22Rv1 (cell line): ENCODE results near the gene LIN7B.
"Not testable (repeated sequence)": the region's sequence is repeated elsewhere in the genome, so short reads cannot be mapped to it uniquely, and the experiment has no call there.

Experiments
- H3K27ac ChIP-seq: fragments of 450-650 bp; 2 replicates; pipeline ENCODE4 v1.5.1; 2017
- ZFX ChIP-seq: fragments of 450-650 bp; IDR thresholded peaks from 2 replicates; pipeline ENCODE4 v1.6.1; 2017; ENCODE audit warnings: antibody characterized with exemption, borderline replicate concordance
- TF ChIP-seq, protein P1 (sequence below): fragments of 450-650 bp; IDR thresholded peaks from 2 replicates; pipeline ENCODE4 v1.5.1; 2017; ENCODE audit warnings: mild to moderate bottlenecking

The LIN7B gene

DNA sequence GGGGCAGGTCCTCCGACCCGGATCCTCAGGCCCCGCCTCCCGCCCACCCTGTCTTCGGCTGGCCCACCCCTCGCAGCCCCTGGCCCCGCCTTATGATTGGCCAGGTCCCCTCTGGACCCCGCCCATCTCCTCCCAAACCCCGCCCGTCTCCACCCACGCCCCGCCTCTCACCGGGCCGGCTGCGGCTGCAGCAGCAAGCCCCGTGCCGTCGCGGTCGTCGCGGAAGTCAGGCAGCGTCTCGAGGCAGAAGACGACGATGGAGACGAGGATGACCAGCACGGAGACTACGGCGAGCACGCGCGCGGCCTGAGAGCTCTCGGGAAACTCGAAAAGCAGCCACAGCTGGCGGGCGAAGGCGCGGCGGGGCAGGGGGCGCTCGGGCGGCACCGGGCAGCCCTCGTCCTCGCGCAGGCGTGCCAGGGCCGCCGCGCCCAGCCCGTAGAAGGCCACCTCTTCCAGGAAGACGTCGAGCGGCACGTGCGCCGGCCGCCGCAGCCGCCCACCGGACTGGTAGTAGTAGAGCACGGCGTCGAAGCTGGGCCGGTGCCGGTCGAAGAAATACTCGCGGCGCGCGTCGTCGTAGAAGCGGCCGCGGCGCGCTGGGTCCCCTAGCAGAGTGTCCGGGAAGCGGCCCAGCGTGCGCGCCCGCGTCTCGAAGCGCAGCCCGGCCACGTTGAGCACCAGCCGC, 42.2 kb upstream of the LIN7B start:
- H3K27ac ChIP-seq, result no peak overlapping the region
- no peak for TF ChIP-seq ZFX

DNA sequence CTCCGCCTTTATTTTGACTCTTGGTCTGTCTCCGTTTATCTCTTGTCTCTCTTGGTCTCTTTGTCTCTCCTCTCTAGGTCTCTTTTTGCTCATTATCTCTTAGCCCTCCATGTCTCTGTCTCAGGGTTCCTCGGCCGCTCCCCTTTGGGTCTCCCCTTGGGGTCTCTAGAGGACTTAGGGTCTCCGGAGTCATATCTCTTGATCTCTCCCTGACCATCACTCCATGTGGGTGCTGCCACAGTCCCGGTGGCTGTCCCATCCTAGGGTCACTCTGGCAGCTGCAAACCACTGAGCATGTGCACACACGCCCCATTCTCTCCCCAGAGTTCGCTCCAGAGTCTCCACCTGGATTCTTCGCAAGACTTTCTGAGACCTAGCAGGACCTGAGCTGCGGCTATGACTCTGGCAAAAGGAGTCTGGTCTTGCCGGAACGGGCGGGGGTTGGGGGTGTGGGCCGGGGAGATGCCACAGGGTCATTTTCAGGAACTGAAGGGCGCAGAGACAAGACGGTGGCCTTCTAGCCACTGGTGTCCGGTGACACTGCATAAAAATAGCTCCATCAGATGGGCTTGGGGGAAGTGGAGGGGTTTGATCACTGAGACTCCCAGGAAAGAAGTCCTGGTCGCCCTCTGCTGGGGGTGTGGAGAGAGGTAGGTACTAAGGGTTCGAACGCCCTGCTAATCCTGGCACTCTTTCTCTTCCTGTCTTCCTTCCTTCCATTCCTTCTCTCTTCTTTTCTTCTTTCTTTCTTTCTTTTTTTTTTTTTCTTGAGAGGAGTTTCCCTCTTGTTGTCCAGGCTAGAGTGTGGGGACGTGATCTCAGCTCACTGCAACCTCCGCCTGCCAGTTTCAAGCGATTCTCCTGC, 40.4 kb upstream of the LIN7B start:
- TF ChIP-seq, protein P1, sequence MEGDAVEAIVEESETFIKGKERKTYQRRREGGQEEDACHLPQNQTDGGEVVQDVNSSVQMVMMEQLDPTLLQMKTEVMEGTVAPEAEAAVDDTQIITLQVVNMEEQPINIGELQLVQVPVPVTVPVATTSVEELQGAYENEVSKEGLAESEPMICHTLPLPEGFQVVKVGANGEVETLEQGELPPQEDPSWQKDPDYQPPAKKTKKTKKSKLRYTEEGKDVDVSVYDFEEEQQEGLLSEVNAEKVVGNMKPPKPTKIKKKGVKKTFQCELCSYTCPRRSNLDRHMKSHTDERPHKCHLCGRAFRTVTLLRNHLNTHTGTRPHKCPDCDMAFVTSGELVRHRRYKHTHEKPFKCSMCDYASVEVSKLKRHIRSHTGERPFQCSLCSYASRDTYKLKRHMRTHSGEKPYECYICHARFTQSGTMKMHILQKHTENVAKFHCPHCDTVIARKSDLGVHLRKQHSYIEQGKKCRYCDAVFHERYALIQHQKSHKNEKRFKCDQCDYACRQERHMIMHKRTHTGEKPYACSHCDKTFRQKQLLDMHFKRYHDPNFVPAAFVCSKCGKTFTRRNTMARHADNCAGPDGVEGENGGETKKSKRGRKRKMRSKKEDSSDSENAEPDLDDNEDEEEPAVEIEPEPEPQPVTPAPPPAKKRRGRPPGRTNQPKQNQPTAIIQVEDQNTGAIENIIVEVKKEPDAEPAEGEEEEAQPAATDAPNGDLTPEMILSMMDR, result peak; percentile 69
- TF ChIP-seq ZFX, result no peak
- H3K27ac ChIP-seq, result no peak overlapping the region

DNA sequence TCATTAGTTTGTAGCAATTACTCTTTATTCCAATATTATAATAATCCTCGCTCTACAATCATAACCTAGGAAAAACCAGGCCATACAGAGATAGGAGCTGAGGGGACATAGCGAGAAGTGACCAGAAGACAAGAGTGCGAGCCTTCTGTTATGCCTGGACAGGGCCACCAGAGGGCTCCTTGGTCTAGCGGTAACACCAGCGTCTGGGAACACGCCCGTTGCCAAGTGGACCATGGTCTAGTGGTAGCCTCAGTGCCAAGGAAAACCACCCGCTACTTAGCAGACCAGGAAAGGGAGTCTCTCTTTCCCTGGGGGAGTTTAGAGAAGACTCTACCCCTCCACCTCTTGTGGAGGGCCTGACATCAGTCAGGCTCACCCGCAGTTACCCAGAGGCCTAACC, 39.3 kb upstream of the LIN7B start:
- not testable (repeated sequence) for H3K27ac ChIP-seq
- TF ChIP-seq, protein P1, result peak; percentile 82

DNA sequence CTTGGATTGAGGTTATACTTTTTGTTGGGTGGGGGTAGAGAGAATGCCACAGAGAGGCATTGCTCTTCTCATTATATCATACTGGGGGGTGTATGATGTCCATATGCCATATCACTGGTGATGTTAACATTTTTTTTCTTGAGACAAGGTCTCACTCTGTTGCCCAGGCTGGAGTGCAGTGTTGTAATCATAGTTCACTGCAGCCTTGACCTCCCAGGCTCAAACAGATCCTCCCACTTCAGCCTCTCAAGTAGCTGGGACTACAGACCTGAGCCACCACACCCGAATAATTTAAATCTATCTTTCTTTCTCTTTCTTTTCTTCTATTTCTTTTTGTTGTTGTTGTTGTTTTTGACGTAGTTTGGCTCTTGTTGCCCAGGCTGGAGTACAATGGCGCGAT, 33.8 kb upstream of the LIN7B start:
- TF ChIP-seq ZFX, result no peak
- TF ChIP-seq, protein P1, result no peak
- H3K27ac ChIP-seq, result no peak overlapping the region

DNA sequence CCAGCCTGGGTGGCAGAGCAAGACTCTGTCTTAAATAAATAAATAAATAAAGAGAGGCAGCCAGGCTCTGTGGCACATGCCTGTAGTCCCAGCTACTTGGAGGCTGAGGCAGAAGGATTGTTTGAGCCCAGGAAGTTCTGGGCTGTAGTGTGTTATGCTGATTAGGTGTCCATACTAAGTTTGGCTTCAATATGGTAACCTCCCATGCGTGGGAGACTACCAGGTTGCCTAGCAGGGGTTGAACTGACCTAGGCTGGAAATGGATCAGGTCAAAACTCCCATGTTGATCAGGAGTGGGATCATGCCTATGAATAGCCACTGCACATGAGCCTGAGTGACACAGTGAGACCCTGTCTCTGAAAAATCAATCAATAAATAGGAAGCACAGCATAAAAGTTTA, 32.9 kb upstream of the LIN7B start:
- no peak for TF ChIP-seq ZFX
- TF ChIP-seq, protein P1, result no peak
- no peak overlapping the region for H3K27ac ChIP-seq

DNA sequence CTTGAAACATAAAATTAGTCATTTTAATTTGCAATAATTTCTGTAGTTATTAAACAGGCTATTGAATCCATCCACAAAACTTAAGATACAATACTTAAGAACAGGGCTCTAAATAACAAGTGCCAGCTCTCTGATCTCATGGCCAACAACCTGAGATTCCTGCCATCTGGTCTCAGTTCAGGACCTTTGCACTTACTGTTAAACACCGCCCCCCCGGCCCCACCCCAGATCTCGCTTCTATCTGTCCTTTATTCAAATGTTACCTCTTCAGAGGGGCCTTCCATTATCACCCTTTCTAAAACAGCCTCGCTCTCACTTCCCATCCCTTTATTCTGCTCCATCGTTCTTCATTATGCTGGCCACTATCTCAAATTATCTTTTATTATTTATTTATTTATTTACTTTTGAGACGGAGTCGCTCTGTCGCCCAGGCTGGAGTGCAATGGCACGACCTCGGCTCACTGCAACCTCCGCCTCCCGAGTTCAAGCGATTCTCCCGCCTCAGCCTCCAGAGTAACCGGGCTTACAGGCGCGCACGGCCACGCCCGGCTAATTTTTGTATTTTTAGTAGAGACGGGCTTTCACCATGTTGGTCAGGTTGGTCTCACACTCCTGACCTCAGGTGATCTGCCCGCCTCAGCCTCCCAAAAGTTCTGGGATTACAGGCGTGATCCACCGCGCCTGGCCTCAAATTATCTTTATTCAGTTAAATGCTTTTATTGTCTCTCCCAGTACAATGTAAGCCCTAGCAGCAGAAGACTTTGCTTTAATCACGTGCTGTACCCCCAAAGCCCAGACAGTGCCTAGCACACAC, 29.8 kb upstream of the LIN7B start:
- peak overlapping the region; percentile 84 for H3K27ac ChIP-seq
- TF ChIP-seq, protein P1, result no peak
- TF ChIP-seq ZFX, result no peak

DNA sequence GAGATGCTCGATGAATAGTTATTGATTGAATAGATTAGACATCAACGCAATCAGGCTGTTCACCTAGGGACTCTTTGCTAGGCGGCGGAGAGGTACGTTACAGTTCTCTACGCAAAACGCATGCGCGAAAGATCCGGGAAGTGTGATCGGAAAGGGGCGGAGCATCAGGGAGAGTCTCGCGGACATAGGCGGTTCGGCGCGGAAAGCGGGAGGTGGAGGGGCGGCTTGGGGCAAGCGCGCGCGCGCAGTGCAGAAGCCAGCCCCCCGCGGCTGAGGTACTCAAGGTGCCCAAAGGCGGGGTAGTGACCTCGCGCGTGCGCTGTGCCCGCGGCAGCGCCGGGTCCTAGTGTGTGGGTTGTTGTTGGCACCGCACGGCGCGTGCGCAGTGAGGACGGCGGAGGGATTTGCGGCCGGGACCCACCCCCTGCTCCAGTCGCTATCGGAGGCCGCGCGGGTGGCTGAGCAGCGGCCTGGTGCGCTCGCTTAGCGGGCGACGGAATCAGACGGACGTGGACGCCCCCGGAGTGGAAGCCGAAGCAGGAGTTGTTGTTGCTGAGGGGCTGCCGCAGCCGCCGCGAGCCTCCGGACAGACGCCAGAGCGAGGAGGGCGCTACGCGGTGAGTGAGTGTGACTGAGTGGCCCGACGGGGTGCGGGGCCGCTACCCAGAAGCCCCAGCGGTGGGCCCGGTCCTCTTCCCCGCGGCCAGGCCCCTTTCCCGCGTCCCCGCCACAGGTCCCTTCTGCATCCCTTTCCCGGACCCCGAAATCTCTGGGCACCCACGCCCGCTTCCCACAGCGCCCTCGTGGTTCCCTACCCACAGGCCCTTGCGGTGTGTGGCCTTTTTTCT, 28.9 kb upstream of the LIN7B start, which contains the start of gene SNRNP70:
SNRNP70 (plus strand) TSS at position 432 of the 848 bp plus-strand sequence. CDS start 964 bp downstream, outside the sequence.
- H3K27ac ChIP-seq, result peak within 1 kb of the TSS; percentile 84
- TF ChIP-seq ZFX, result no peak
- TF ChIP-seq, protein P1, result no peak
